Loucy (cell line): ENCODE measurements around the gene LCOR.

Experiments used
- H2AFZ ChIP-seq: fragments of 200-600 bp; sonication (generic); 2 replicates; pipeline ENCODE4 v1.6.0; 2016; ENCODE audit warnings: antibody characterized with exemption, mild to moderate bottlenecking, low read length, moderate library complexity
- H3F3A ChIP-seq: fragments of 200-600 bp; 2 replicates; pipeline ENCODE4 v1.6.0; 2016; ENCODE audit warnings: antibody characterized with exemption, low read depth, mild to moderate bottlenecking
- H3K27me3 ChIP-seq: fragments of 200-600 bp; sonication (generic); 2 replicates; pipeline ENCODE4 v1.6.1; 2014; ENCODE audit warnings: low read length, mild to moderate bottlenecking; ENCODE audit not compliant: insufficient read depth, poor library complexity, severe bottlenecking
- H3K36me3 ChIP-seq: fragments of 200-600 bp; sonication (generic); 2 replicates; pipeline ENCODE4 v1.6.1; 2016; ENCODE audit warnings: low read length; ENCODE audit not compliant: insufficient read depth
- H3K4me1 ChIP-seq: fragments of 200-600 bp; sonication (generic); 2 replicates; pipeline ENCODE4 v1.5.1; 2014; ENCODE audit warnings: low read length, mild to moderate bottlenecking; ENCODE audit not compliant: insufficient read depth, poor library complexity, severe bottlenecking
- H3K4me2 ChIP-seq: fragments of 200-600 bp; sonication (generic); 2 replicates; pipeline ENCODE4 v1.6.0; 2014; ENCODE audit warnings: antibody characterized with exemption, low read length, low read depth, mild to moderate bottlenecking; ENCODE audit not compliant: poor library complexity, severe bottlenecking
- H3K4me3 ChIP-seq: fragments of 200-600 bp; sonication (generic); 2 replicates; pipeline ENCODE4 v1.5.1; 2014; ENCODE audit warnings: low read length, mild to moderate bottlenecking, mixed read lengths; ENCODE audit not compliant: poor library complexity, severe bottlenecking
- H3K79me2 ChIP-seq: fragments of 200-600 bp; sonication (generic); 2 replicates; pipeline ENCODE4 v1.6.1; 2014; ENCODE audit warnings: low read length; ENCODE audit not compliant: insufficient read depth
- H3K9ac ChIP-seq: fragments of 200-600 bp; sonication (generic); 2 replicates; pipeline ENCODE4 v1.6.0; 2014; ENCODE audit warnings: mild to moderate bottlenecking, low read depth, low read length, moderate library complexity; ENCODE audit not compliant: poor library complexity, severe bottlenecking
- H3K9me2 ChIP-seq: fragments of 200-600 bp; sonication (generic); replicated peaks from 2 replicates; pipeline ENCODE4 v1.6.1; 2016; ENCODE audit warnings: low read depth, low read length, mixed read lengths
- H3K9me3 ChIP-seq: fragments of 200-600 bp; sonication (generic); 2 replicates; pipeline ENCODE4 v1.6.1; 2014; ENCODE audit warnings: mild to moderate bottlenecking, antibody characterized with exemption, low read length, low read depth; ENCODE audit not compliant: insufficient read depth
- H4K20me1 ChIP-seq: fragments of 200-600 bp; sonication (generic); 2 replicates; pipeline ENCODE4 v1.6.0; 2014; ENCODE audit warnings: antibody characterized with exemption, low read length, mild to moderate bottlenecking; ENCODE audit not compliant: insufficient read depth, poor library complexity, severe bottlenecking
- EZH2phosphoT487 ChIP-seq: fragments of 200-600 bp; IDR thresholded peaks from 2 replicates; pipeline ENCODE4 v1.6.1; 2018; ENCODE audit warnings: antibody characterized with exemption, mild to moderate bottlenecking, moderate library complexity, borderline replicate concordance
- TF ChIP-seq, protein P1 (sequence below): fragments of 200-600 bp; sonication (generic); conservative IDR thresholded peaks from 2 replicates; pipeline ENCODE4 v1.5.1; 2014; ENCODE audit warnings: mild to moderate bottlenecking, antibody characterized with exemption, low read length

LCOR gene

DNA sequence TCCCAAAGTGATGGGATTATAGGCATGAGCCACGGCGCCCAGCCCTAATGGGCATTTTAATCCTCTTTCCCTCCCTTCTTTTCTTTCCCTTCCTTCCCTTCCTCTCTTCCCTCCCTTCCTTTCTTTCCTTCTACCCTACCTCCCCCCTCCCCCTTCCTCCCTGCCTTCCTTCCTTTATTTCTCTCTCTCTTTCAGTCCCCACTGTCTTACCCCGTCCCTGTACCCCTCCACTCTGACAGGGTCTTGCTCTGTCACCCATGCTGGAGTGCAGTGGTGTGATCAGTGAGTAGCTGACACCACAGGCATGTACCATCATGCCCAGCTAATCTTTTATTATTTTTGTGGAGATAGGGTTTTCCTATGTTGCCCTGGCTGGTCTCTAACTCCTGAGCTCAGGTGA, 24.2 kb downstream of the LCOR start:
- H2AFZ ChIP-seq = no peak overlapping the region
- peaks cover 100% of the 10 kb centered on the region for H3K79me2 ChIP-seq
- H3K9ac ChIP-seq = peak overlapping the region; percentile 28
- H3K27me3 ChIP-seq = no peaks in the 10 kb centered on the region
- TF ChIP-seq EZH2phosphoT487 = no peak
- TF ChIP-seq, protein P1, sequence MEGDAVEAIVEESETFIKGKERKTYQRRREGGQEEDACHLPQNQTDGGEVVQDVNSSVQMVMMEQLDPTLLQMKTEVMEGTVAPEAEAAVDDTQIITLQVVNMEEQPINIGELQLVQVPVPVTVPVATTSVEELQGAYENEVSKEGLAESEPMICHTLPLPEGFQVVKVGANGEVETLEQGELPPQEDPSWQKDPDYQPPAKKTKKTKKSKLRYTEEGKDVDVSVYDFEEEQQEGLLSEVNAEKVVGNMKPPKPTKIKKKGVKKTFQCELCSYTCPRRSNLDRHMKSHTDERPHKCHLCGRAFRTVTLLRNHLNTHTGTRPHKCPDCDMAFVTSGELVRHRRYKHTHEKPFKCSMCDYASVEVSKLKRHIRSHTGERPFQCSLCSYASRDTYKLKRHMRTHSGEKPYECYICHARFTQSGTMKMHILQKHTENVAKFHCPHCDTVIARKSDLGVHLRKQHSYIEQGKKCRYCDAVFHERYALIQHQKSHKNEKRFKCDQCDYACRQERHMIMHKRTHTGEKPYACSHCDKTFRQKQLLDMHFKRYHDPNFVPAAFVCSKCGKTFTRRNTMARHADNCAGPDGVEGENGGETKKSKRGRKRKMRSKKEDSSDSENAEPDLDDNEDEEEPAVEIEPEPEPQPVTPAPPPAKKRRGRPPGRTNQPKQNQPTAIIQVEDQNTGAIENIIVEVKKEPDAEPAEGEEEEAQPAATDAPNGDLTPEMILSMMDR = no peak
- peaks cover 22% of the 10 kb centered on the region; the same call in 1 of the 2 replicates for H3K36me3 ChIP-seq
- no peaks in the 10 kb centered on the region for H3K9me3 ChIP-seq
- H3K4me1 ChIP-seq = peaks cover 5% of the 10 kb centered on the region
- no peaks in the 10 kb centered on the region for H3F3A ChIP-seq
- H3K9me2 ChIP-seq = no peaks in the 10 kb centered on the region
- H3K4me3 ChIP-seq = no peak overlapping the region
- H4K20me1 ChIP-seq = peaks cover 66% of the 10 kb centered on the region
- peak overlapping the region; percentile 5 for H3K4me2 ChIP-seq

DNA sequence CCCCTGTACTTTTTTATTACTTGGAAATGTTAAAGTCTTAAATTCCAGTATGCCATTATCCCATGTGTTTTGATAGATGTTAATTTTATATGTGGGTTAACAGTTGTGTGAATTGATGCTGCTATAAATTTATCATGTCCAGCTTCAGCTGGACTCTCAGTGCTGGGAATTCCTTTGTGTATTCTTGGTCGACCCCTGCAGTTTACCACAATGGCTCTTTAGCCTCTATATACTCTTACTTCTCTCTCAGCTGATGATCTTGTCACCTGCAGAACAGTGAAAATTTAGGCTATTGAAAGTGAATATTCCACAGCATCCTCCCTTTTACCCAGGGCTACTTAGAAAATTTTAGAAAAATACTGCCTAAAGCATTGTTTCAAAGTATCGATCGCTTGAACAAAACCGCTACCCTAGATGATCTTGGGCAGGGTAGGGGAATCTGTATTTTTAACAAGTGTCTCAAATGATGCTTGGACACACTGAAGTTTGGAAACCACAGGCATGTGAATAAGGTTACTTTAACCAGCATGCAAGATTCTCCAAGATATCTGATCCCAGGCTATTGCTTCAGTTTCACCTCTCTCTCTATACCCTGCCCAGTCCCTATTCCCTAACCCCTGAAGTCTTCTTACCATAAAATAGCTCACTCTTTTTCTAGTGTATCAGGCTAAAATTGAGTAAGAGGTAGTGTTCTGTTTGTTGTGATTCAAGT, 25.4 kb downstream of the LCOR start:
- H4K20me1 ChIP-seq = peaks cover 63% of the 10 kb centered on the region
- H3K79me2 ChIP-seq = peaks cover 100% of the 10 kb centered on the region

DNA sequence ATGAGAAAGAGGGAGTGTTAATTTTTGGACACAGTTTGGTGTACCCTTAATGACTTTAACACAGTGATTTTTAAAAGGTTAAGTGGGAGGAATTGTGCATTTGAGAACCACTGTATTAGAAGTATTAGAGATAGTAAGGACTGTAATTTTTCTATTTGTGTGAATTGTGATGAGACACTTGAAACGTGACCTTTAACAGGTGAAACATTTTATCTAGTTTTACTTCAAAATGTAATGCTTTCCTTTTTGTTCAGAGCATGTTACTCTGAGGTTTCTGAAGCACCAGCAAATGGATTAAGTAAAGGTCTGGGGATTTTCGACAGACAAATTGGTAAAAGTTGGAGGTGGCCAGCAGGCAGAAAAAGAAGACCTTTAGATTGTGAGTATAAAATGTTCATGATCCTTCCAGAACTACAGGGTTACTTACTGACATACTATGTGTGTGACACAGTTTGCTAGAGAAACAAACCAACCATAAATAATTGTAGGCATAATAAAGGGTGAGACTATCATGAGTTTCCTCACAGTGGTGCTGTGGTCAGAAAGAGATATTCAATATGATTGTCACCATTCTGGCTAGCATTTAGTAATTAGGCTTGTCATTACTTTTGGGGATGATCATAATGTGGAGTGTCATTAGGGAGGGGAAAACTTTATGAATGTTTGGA, 26.1 kb downstream of the LCOR start:
- Histone ChIP-seq H3K9me2 (no peaks in the 10 kb centered on the region), H2AFZ (no peak overlapping the region), H3K4me2 (no peak overlapping the region), H3K27me3 (no peaks in the 10 kb centered on the region), H3F3A (no peaks in the 10 kb centered on the region), H3K36me3 (peaks cover 26% of the 10 kb centered on the region; the same call in 1 of the 2 replicates), H4K20me1 (peaks cover 61% of the 10 kb centered on the region), H3K9me3 (no peaks in the 10 kb centered on the region), H3K79me2 (peaks cover 96% of the 10 kb centered on the region), H3K4me3 (no peak overlapping the region), H3K9ac (no peak overlapping the region), H3K4me1 (peaks cover 5% of the 10 kb centered on the region)
- no peak for TF ChIP-seq EZH2phosphoT487
- TF ChIP-seq, protein P1 = no peak

More for the DNA sequence above, 25.4 kb downstream of the LCOR start:
- Histone ChIP-seq H3K9me3 (no peaks in the 10 kb centered on the region), H3K4me3 (no peak overlapping the region), H3K9me2 (no peaks in the 10 kb centered on the region), H3K4me1 (peaks cover 5% of the 10 kb centered on the region), H2AFZ (no peak overlapping the region), H3F3A (no peaks in the 10 kb centered on the region), H3K9ac (no peak overlapping the region), H3K36me3 (peaks cover 26% of the 10 kb centered on the region; the same call in 1 of the 2 replicates), H3K4me2 (no peak overlapping the region), H3K27me3 (no peaks in the 10 kb centered on the region)
- TF ChIP-seq, protein P1 = no peak
- no peak for TF ChIP-seq EZH2phosphoT487
